Liver (tissue), 9 donors: ENCODE results near the gene OCEL1. TPM values are rescaled to one million over a fixed set of nuclear protein-coding genes. Genes with fewer than 3 reads are reported as not detected.

Experiments used
- DNase-seq: peaks from one replicate; pipeline ENCODE4 v3.0.0-alpha.2; 2017; ENCODE audit warnings: low spot score
- H3K27ac ChIP-seq, 2 donors: one replicate each; pipeline ENCODE4 v1.7.0; 2013; ENCODE audit warnings: inconsistent platforms in 2 of 2, low read length in 2 of 2, control low read depth in 1 of 2, low read depth in 1 of 2, mild to moderate bottlenecking in 1 of 2
- H3K27me3 ChIP-seq, 4 donors: one replicate each; pipeline versions ENCODE4 v1.6.1 to v1.7.0; 2013; ENCODE audit warnings: low read length in 3 of 4, inconsistent platforms in 1 of 4, mild to moderate bottlenecking in 1 of 4, moderate library complexity in 1 of 4; ENCODE audit not compliant: control insufficient read depth in 4 of 4, insufficient read depth in 4 of 4
- H3K36me3 ChIP-seq, 4 donors: one replicate each; pipeline versions ENCODE4 v1.6.1 to v1.7.0; 2013; ENCODE audit warnings: low read length in 3 of 4, mild to moderate bottlenecking in 3 of 4, low read depth in 1 of 4, moderate library complexity in 1 of 4; ENCODE audit not compliant: control insufficient read depth in 4 of 4, insufficient read depth in 3 of 4
- H3K4me1 ChIP-seq, 4 donors: one replicate each; pipeline versions ENCODE4 v1.6.1 to v1.7.0; 2013; ENCODE audit warnings: low read length in 3 of 4, mild to moderate bottlenecking in 3 of 4, moderate library complexity in 1 of 4; ENCODE audit not compliant: control insufficient read depth in 4 of 4, insufficient read depth in 4 of 4
- H3K4me3 ChIP-seq, 3 donors: one replicate each; pipeline versions ENCODE4 v1.6.1 to v1.7.0; 2013; ENCODE audit warnings: low read length in 3 of 3, control low read depth in 1 of 3, low read depth in 1 of 3, mild to moderate bottlenecking in 1 of 3
- H3K9ac ChIP-seq, 2 donors: one replicate each; pipeline ENCODE4 v1.7.0; 2013; ENCODE audit warnings: low read length in 2 of 2, mild to moderate bottlenecking in 2 of 2, moderate library complexity in 2 of 2, control low read depth in 1 of 2, low read depth in 1 of 2
- H3K9me3 ChIP-seq, 4 donors: one replicate each; pipeline versions ENCODE4 v1.6.1 to v1.7.0; 2013; ENCODE audit warnings: low read length in 3 of 4; ENCODE audit not compliant: control insufficient read depth in 4 of 4
- EGR1 ChIP-seq, 2 donors: IDR thresholded peaks; 2 replicates each; pipeline ENCODE4 v1.6.1; 2016 to 2018; ENCODE audit warnings: antibody characterized with exemption in 2 of 2, low read depth in 2 of 2
- FOXA1 ChIP-seq: IDR thresholded peaks from 2 replicates; pipeline ENCODE4 v1.6.1; 2016; ENCODE audit warnings: antibody characterized with exemption
- FOXA2 ChIP-seq: IDR thresholded peaks from 2 replicates; pipeline ENCODE4 v1.6.1; 2016; ENCODE audit warnings: antibody characterized with exemption
- GABPA ChIP-seq, 2 donors: IDR thresholded peaks in 1 of 2; conservative IDR thresholded peaks in 1 of 2; 2 replicates each; pipeline ENCODE4 v1.6.1; 2016; ENCODE audit warnings: antibody characterized with exemption in 2 of 2, mild to moderate bottlenecking in 1 of 2, moderate library complexity in 1 of 2
- HNF4A ChIP-seq, 2 donors: conservative IDR thresholded peaks; 2 replicates each; pipeline ENCODE4 v1.6.1; 2016; ENCODE audit warnings: antibody characterized with exemption in 2 of 2, mild to moderate bottlenecking in 2 of 2
- HNF4G ChIP-seq: IDR thresholded peaks from 2 replicates; pipeline ENCODE4 v1.6.1; 2016; ENCODE audit warnings: antibody characterized with exemption
- JUND ChIP-seq, 2 donors: IDR thresholded peaks; 2 replicates each; pipeline ENCODE4 v1.6.1; 2016; ENCODE audit warnings: antibody characterized with exemption in 2 of 2
- NR2F2 ChIP-seq: IDR thresholded peaks from 2 replicates; pipeline ENCODE4 v1.6.1; 2016; ENCODE audit warnings: antibody characterized with exemption
- RAD21 ChIP-seq, 2 donors: IDR thresholded peaks; 2 replicates each; pipeline ENCODE4 v1.6.1; 2016; ENCODE audit warnings: antibody characterized with exemption in 2 of 2, mild to moderate bottlenecking in 2 of 2
- RXRA ChIP-seq, 2 donors: IDR thresholded peaks; 2 replicates each; pipeline ENCODE4 v1.6.1; 2017 to 2018; ENCODE audit warnings: antibody characterized with exemption in 2 of 2, mild to moderate bottlenecking in 1 of 2
- SP1 ChIP-seq: IDR thresholded peaks from 2 replicates; pipeline ENCODE4 v1.6.1; 2018; ENCODE audit warnings: antibody characterized with exemption, mild to moderate bottlenecking
- TAF1 ChIP-seq: conservative IDR thresholded peaks from 2 replicates; pipeline ENCODE4 v1.6.1; 2016; ENCODE audit warnings: antibody characterized with exemption, mild to moderate bottlenecking
- YY1 ChIP-seq: IDR thresholded peaks from 2 replicates; pipeline ENCODE4 v1.6.1; 2016; ENCODE audit warnings: antibody characterized with exemption, mild to moderate bottlenecking
- ZBTB33 ChIP-seq: IDR thresholded peaks from 2 replicates; pipeline ENCODE4 v1.6.1; 2016; ENCODE audit warnings: antibody characterized with exemption
- whole genome bisulfite sequencing: extraction: QIAGEN DNeasy Blood & Tissue Kit; methylation state at CpG from one replicate; pipeline ENCODE4 v1.1.7; 2013; 5-methylcytosine and 5-hydroxymethylcytosine counted together
- polyA plus RNA-seq, 2 donors: library from polyadenylated mRNA; stranded (reverse) in 1 of 2; unstranded in 1 of 2; fragments of 200-250 nt in 1 of 2; fragments of >200 nt in 1 of 2; fragmentation: Nextera tagmentation in 1 of 2; extraction: Ambion mirVana in 1 of 2; gene quantifications; one replicate each; pipeline versions ENCODE4 v1.2.1 to v1.2.3, GENCODE V29; 2013 to 2015
- total RNA-seq, 2 donors: library from RNA; depleted of rRNA; stranded (reverse); fragments of >200 nt; gene quantifications; one replicate each; pipeline ENCODE4 v1.2.3, GENCODE V29; 2014
- TF ChIP-seq, protein P1 (sequence below): IDR thresholded peaks from 2 replicates; pipeline ENCODE4 v1.6.1; 2016; ENCODE audit warnings: antibody characterized with exemption
- TF ChIP-seq, protein P2 (sequence below): IDR thresholded peaks from 2 replicates; pipeline ENCODE4 v1.6.1; 2016; ENCODE audit warnings: antibody characterized with exemption, mild to moderate bottlenecking
- donor health status: healthy.
- donor health status: healthy.
- donor health status: healthy.
- donor health status: healthy.
- donor health status: healthy.

Gene OCEL1
- total and polyA plus RNA-seq, 4 donors = 4.9 to 32.5 (median 20.8) TPM

DNA sequence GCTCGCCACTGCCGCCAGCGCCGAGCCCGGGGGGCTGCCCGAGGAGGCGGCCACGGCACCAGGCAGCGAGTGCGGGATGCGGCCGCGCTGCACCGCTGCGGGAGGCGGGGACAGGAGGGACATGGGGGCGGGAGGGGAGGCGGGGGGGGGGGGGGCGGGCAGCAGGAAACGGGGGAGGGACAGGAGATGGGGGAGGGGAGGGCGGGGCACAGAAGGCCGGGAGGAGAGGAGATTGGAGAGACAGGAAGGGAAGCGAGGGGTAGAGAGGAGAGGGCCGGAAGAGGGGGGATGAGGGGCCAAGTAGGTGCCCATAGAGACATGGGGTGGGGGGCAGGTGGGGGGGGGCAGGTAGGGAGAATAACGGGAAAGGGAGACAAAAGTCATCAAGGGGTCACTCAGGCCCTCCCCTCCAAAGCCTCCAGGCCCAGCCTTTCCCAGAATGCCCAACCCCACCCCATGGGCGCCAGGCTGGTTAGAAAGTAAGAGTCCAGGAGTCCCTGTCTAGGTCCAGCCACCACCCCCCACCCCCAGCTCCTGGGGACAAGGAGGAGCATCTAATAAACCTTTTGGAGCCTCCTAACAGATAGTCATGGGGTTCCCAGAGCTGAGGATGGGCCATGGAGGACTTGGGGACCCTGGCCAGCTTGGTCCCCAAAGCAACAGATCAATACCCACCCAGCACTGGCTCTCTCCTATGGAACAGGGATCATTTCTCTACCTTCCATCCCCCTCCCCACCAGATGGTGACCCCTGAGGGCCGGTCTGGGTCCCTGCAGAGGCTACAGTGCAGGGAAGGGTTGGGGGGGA lies 10.1 kb downstream of the OCEL1 start:
- H3K27me3 ChIP-seq = no peaks in the 10 kb centered on the region
- peak overlapping the region in 1 of 3 donors; percentile 51 for H3K4me3 ChIP-seq
- no peaks in the 10 kb centered on the region for H3K9me3 ChIP-seq
- peaks cover 7 to 23% (median 16%) of the 10 kb centered on the region in 4 donors for H3K36me3 ChIP-seq
- TF ChIP-seq FOXA1 = no peak
- peak; percentile 25 to 28 for TF ChIP-seq HNF4A (conservative IDR thresholded peaks at IDR 0.05)
- peak; percentile 53 for DNase-seq
- peaks cover 21 to 61% (median 48%) of the 10 kb centered on the region in 4 donors for H3K4me1 ChIP-seq
- H3K9ac ChIP-seq = no peak overlapping the region
- WGBS = 23% methylated on average over 24 of the region's 27 CpGs
- H3K27ac ChIP-seq = peak overlapping the region; percentile 41 to 46

DNA sequence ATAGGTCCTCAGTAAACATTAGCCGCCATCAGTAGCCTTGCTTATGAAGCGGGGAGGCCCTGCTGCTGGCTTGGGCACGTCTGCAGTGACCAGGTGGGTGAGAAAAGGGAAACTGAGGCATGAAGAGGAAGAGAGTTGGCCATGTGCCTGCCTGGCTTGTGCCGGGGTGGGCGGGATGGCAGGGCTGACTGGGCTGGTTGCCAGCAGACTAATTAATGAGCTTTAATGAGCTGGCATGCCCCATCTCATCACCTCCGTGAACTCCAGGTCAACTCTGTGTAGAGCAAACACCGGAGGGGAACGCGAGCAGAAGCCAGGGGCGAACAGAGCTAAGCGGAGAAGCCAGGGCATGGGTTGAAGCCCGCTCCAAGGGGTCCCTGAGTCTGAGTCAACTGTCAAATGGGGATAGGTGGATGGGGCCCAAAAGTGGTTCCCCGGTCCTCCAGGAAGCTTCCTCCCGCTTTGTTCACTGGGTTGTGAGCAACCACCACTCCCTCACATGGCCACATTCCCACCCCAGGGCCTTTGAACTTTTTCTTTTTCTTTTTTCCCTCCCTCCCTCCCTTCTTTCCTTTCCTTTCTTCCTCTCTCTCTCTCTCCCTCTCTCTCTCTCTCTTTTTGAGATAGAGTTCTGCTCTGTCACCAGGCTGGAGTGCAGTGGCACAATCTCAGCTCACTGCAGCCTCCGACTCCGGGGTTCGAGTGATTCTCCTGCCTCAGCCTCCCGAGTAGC lies 11.0 kb downstream of the OCEL1 start:
- no peaks in the 10 kb centered on the region for H3K9me3 ChIP-seq
- peaks cover 7 to 16% (median 13%) of the 10 kb centered on the region in 4 donors for H3K36me3 ChIP-seq
- H3K4me3 ChIP-seq = no peak overlapping the region
- no peak overlapping the region for H3K9ac ChIP-seq
- WGBS = 65% methylated on average over 18 of the region's 18 CpGs
- peak overlapping the region; percentile 41 to 46 for H3K27ac ChIP-seq
- no peak for TF ChIP-seq ZBTB33
- no peak for TF ChIP-seq FOXA2
- no peak for DNase-seq
- peaks cover 25 to 67% (median 52%) of the 10 kb centered on the region in 4 donors for H3K4me1 ChIP-seq
- H3K27me3 ChIP-seq = no peaks in the 10 kb centered on the region

DNA sequence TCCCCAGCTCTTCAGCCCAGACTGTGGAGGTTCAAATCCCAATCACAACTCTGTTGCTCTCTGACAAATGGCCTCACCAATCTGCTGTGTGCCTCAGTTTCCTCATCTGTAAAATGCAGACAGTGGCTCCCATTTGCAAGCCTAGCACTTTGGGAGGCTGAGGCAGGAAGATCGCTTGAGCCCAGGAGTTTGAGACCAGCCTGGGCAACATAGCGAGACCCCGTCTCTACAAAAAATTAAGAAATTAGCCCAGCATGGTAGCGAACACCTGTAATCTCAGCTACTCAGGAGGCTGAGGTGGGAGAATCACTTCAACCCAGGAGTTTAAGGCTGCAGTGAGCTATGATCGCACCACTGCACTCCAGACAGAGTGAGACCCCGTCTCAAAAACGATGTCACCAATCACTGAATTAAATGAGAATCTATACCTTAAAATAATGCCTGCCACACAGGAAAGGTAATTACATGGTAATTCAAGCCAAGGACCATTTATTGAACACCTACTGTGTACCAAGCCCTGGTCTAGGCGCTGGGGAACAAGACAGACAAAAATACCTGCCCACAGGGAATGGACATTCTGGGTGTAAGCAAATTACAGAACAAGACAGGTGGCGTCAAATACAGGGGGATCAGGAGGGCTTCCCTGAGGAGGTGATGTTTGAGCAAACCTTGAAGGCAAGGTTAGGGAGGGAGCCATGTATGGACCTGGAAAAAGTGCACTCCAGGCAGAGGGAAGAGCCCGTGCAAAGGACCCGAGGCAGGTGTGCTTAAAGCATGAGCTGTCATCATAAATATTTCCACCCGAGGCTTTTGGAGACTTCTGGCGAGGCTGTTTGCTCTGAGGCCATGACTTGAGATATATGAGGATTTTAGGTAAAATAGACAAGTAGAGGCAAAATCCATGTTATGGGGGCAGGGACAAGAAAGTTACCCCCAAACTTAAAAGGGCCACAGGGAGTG lies 12.0 kb downstream of the OCEL1 start:
- WGBS = 87% methylated on average over 13 of the region's 13 CpGs
- H3K9ac ChIP-seq = no peak overlapping the region
- no peak for DNase-seq
- H3K9me3 ChIP-seq = no peaks in the 10 kb centered on the region
- peaks cover 31 to 77% (median 62%) of the 10 kb centered on the region in 4 donors for H3K4me1 ChIP-seq
- H3K27ac ChIP-seq = no peak overlapping the region
- peaks cover 2 to 9% (median 7%) of the 10 kb centered on the region in 4 donors for H3K36me3 ChIP-seq
- H3K4me3 ChIP-seq = no peak overlapping the region
- no peaks in the 10 kb centered on the region for H3K27me3 ChIP-seq
- TF ChIP-seq, protein P1, sequence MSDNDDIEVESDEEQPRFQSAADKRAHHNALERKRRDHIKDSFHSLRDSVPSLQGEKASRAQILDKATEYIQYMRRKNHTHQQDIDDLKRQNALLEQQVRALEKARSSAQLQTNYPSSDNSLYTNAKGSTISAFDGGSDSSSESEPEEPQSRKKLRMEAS = no peak
- no peak for TF ChIP-seq FOXA2
- no peak for TF ChIP-seq RAD21 (IDR thresholded peaks at IDR 0.05)
- TF ChIP-seq GABPA (IDR thresholded peaks at IDR 0.05 in 1 of 2, conservative IDR thresholded peaks at IDR 0.05 in 1 of 2) = no peak
- no peak for TF ChIP-seq RXRA (IDR thresholded peaks at IDR 0.05)
- no peak for TF ChIP-seq SP1
- TF ChIP-seq EGR1 (IDR thresholded peaks at IDR 0.05; ENCODE audit: low read depth in 2 of 2) = no peak
- TF ChIP-seq ZBTB33 = no peak
- TF ChIP-seq, protein P2, sequence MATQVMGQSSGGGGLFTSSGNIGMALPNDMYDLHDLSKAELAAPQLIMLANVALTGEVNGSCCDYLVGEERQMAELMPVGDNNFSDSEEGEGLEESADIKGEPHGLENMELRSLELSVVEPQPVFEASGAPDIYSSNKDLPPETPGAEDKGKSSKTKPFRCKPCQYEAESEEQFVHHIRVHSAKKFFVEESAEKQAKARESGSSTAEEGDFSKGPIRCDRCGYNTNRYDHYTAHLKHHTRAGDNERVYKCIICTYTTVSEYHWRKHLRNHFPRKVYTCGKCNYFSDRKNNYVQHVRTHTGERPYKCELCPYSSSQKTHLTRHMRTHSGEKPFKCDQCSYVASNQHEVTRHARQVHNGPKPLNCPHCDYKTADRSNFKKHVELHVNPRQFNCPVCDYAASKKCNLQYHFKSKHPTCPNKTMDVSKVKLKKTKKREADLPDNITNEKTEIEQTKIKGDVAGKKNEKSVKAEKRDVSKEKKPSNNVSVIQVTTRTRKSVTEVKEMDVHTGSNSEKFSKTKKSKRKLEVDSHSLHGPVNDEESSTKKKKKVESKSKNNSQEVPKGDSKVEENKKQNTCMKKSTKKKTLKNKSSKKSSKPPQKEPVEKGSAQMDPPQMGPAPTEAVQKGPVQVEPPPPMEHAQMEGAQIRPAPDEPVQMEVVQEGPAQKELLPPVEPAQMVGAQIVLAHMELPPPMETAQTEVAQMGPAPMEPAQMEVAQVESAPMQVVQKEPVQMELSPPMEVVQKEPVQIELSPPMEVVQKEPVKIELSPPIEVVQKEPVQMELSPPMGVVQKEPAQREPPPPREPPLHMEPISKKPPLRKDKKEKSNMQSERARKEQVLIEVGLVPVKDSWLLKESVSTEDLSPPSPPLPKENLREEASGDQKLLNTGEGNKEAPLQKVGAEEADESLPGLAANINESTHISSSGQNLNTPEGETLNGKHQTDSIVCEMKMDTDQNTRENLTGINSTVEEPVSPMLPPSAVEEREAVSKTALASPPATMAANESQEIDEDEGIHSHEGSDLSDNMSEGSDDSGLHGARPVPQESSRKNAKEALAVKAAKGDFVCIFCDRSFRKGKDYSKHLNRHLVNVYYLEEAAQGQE = no peak
- no peak for TF ChIP-seq YY1
- no peak for TF ChIP-seq JUND (IDR thresholded peaks at IDR 0.05)
- no peak for TF ChIP-seq HNF4G
- no peak for TF ChIP-seq TAF1
- no peak for TF ChIP-seq NR2F2
